GM10847 (cell line): ENCODE data around the gene TMLHE.
"Not testable (repeated sequence)": the region's sequence is repeated elsewhere in the genome, so short reads cannot be mapped to it uniquely, and the experiment has no call there.

Experiments
- POLR2A ChIP-seq: IDR thresholded peaks from 2 replicates; pipeline ENCODE4 v1.6.1; 2011; ENCODE audit not compliant: insufficient read length; ENCODE audit errors: extremely low read depth

Gene TMLHE

DNA sequence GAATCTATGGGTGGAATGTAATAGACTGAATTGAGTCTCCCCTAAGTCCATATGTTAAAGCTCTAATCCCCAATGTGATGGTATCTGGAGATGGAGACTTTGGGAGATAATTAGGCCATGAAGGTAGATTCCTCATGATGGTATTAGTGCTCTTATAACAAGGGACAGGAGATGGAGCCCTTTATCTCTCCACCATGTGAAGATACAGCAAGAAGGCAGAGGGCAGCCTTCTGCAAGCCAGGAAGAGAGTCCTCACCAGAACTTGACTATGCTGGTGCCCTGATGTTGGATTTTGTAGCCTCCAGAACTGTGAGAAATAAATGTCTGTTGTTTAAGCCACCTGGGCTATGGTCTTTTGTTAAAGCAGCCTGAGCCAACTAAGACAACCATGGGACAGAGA is 78.0 kb downstream of the TMLHE start:
- TF ChIP-seq POLR2A = no peak

DNA sequence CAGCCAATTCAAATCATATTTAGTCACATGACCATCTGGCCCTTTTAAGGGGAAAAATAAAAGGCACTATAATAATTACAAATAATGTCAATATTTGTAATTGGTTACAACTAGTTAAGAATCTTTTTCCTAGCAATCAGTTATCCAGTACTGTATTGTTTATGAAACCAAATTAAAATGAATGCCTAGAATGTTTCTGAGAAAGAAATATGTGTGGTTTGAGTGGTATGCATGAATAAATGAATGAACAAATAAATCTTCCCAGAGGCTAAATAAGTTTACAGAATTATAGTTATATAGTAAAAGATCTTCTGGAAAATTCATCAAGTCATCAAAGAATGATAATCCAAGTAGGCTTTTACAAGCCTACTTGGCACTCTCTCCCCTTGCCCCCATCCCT is 98.5 kb downstream of the TMLHE start:
- no peak for TF ChIP-seq POLR2A

DNA sequence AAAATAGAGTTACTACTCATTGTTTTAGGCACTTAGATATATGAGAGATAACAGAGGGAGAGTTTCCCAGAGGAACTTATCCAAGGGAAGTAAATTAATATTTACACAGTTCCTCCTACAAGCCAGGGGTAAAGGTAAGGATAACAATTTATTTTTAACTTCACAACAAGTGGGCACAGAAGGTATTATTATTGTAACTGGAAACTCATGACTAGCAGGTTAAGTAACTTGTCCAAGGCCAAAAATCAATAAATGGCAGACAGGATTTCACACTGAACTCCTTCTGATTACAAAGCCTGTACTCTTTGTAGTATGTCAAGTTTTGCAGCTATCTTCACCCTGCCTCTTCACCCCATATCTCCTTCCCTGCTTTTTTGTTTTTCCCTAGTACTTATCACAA is 107.5 kb downstream of the TMLHE start:
- TF ChIP-seq POLR2A = no peak

DNA sequence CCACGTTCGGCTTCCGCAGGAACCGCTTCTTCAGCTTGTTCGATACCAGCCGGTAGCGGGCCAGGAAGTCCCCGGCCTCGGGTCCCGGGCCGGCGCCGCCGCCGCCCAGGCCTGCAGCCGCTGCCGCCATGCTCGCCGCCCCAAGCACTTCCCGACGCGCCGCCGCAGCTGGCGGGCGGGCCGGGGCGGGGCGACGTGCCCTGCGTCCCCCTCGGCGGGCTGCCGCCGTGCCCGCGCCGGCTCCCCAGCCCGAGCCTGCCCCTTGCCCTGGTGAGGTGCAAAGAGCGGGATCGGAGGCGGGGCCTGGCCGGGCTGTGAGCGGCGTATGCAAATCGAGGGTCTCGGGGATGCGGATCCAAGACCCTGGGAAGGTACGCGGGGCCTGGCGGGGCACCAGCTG is 154.3 kb downstream of the TMLHE start, which contains the start of gene F8A3:
Gene F8A3, minus strand, starts transcription at position 150 of the 400 bp plus-strand sequence. Its CDS starts 20 bp downstream, at position 130.
- TF ChIP-seq POLR2A = not testable (repeated sequence)

DNA sequence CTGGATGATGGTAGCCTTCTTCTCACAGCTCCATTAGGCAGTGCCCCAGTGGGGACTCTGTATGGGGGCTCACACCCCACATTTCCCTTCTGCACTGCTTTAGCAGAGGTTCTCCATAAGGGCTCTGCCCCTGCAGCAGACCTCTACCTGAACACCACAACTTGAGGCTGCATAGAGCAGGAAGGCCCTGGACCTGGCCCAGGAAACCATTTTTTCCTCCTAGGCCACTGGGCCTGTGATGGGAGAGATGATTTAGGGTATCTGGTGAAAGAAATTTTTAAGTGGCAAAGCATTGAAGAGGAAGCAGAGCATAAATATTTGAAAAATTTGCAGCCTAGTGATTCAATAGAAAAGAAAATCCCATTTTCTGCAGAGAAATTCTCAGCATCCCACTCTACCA is 171.7 kb downstream of the TMLHE start:
- TF ChIP-seq POLR2A = no peak
